ENCODE measurements around the gene UNC79. TPM values are rescaled to one million over a fixed set of nuclear protein-coding genes. Genes with fewer than 3 reads are reported as not detected.

The UNC79 gene
- total RNA-seq, 2 donors from 2014 or later, result 0.05 to 0.09 TPM

DNA sequence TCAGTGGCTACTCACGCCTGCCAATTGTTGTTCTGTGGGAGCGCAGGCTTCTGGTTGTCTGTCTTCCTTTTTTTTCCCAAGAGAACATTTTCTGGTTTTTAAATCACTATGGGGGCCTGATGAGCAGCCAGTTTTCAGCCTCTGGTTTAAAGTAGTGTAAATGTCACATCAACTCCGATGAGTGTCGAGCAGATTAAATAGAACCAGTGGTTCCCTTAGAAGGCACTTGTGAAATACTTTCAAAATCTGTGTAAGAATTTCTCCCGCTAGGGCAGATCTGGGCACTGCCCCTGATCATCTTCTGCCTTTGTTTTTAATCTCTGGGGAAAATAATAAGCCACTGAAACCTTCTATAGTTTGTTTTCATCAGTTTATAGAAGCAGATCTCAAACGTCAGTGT is 227.1 kb downstream of the UNC79 start:
- Mint-ChIP-seq H3K27ac (no peak overlapping the region), H3K4me3 (no peak overlapping the region), H3K9me3 (no peaks in the 10 kb centered on the region), H3K4me1 (ENCODE audit: low read depth) (no peaks in the 10 kb centered on the region), H3K36me3 (ENCODE audit: insufficient read depth in 2 of 2) (no peaks in the 10 kb centered on the region), H3K27me3 (ENCODE audit: low read depth) (peaks cover 48% of the 10 kb centered on the region)
- ATAC-seq (replicated peaks in 1 of 2) (no peak), DNase-seq (no peak)

GRCh38 chr14:93663317-93663716 is 232.6 kb downstream of the UNC79 start:
- H3K36me3 Mint-ChIP-seq (ENCODE audit: insufficient read depth in 2 of 2), result peaks cover 7 to 16% of the 10 kb centered on the region in 2 donors
- ATAC-seq (replicated peaks in 1 of 2) (no peak), DNase-seq (no peak)
- H3K4me1 Mint-ChIP-seq (ENCODE audit: low read depth), result no peaks in the 10 kb centered on the region
- H3K9me3 Mint-ChIP-seq, result peaks cover 8 to 18% of the 10 kb centered on the region in 2 donors
- H3K4me3 Mint-ChIP-seq, result no peak overlapping the region
- no peak overlapping the region for H3K27ac Mint-ChIP-seq
- H3K27me3 Mint-ChIP-seq (ENCODE audit: low read depth), result peaks cover 40% of the 10 kb centered on the region

GRCh38 chr14:93665169-93665568 is 234.4 kb downstream of the UNC79 start:
- Mint-ChIP-seq H3K36me3 (ENCODE audit: insufficient read depth in 2 of 2) (peaks cover 7 to 16% of the 10 kb centered on the region in 2 donors), H3K4me1 (ENCODE audit: low read depth) (no peaks in the 10 kb centered on the region), H3K9me3 (peaks cover 8 to 18% of the 10 kb centered on the region in 2 donors), H3K4me3 (no peak overlapping the region), H3K27ac (no peak overlapping the region), H3K27me3 (ENCODE audit: low read depth) (peaks cover 27% of the 10 kb centered on the region)
- ATAC-seq (replicated peaks in 1 of 2) (no peak), DNase-seq (no peak)

- Mint-ChIP-seq H3K4me3 (no peak overlapping the region), H3K27me3 (ENCODE audit: low read depth) (peaks cover 35% of the 10 kb centered on the region), H3K9me3 (peaks cover 6 to 11% of the 10 kb centered on the region in 2 donors), H3K36me3 (ENCODE audit: insufficient read depth in 2 of 2) (peaks cover 7 to 12% of the 10 kb centered on the region in 2 donors), H3K4me1 (ENCODE audit: low read depth) (no peaks in the 10 kb centered on the region), H3K27ac (no peak overlapping the region)
- DNase-seq (no peak), ATAC-seq (replicated peaks in 1 of 2) (no peak)
Measured at GRCh38 chr14:93669632-93670031, 238.9 kb downstream of the UNC79 start.

DNA sequence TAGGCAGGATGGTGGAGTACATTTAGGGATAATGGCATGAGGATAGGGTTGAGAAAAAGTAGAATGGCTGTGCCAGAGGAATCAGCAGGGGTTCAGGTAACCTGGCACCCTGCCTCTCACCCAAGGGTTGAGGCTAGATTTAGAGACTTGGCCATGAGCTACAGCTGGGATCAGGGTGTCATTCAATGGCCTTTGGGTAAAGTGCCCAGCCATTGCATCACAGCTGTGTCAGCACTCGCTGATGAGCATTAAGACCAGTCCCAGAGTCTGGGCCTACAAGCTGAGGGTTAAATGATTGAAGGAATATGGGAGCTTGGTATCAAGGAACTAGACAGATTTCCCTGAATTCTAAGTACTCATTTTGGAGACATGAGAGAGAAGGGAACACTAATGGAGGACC is 243.6 kb downstream of the UNC79 start:
- Mint-ChIP-seq H3K4me1 (ENCODE audit: low read depth) (no peaks in the 10 kb centered on the region), H3K36me3 (ENCODE audit: insufficient read depth in 2 of 2) (no peaks in the 10 kb centered on the region), H3K27ac (no peak overlapping the region), H3K9me3 (no peaks in the 10 kb centered on the region), H3K4me3 (no peak overlapping the region), H3K27me3 (ENCODE audit: low read depth) (peaks cover 21% of the 10 kb centered on the region)
- DNase-seq (no peak), ATAC-seq (replicated peaks in 1 of 2) (no peak)

DNA sequence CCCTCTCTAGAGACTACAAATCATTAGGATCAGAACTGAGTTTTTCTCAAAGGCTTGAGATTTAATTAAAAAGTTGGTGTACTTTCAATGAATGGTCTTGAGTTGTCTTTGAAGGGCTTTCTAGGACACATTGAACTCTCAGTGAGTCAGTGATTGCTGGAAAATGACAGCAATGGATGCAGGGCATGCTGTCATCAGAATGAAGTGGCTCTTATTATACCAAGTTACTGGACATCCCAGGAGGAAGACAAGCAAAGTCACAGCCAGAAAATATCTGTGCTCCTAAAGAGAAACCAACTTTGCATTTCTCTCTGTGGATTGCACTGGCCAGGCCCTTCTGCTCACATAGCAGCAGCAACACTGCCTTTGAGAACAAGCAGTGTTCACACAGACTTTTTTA is 244.9 kb downstream of the UNC79 start:
- Mint-ChIP-seq H3K27me3 (ENCODE audit: low read depth) (peaks cover 28% of the 10 kb centered on the region), H3K4me3 (no peak overlapping the region), H3K4me1 (ENCODE audit: low read depth) (no peaks in the 10 kb centered on the region), H3K9me3 (no peaks in the 10 kb centered on the region), H3K36me3 (ENCODE audit: insufficient read depth in 2 of 2) (no peaks in the 10 kb centered on the region), H3K27ac (no peak overlapping the region)
- DNase-seq, result no peak
- no peak for ATAC-seq (replicated peaks in 1 of 2)

GRCh38 chr14:93676416-93676958 is 245.7 kb downstream of the UNC79 start:
- no peaks in the 10 kb centered on the region for H3K4me1 Mint-ChIP-seq (ENCODE audit: low read depth)
- H3K27me3 Mint-ChIP-seq (ENCODE audit: low read depth), result peaks cover 28% of the 10 kb centered on the region
- no peak overlapping the region for H3K4me3 Mint-ChIP-seq
- no peak overlapping the region for H3K27ac Mint-ChIP-seq
- H3K9me3 Mint-ChIP-seq, result no peaks in the 10 kb centered on the region
- ATAC-seq (replicated peaks in 1 of 2), result no peak
- H3K36me3 Mint-ChIP-seq (ENCODE audit: insufficient read depth in 2 of 2), result no peaks in the 10 kb centered on the region
- no peak for DNase-seq

DNA sequence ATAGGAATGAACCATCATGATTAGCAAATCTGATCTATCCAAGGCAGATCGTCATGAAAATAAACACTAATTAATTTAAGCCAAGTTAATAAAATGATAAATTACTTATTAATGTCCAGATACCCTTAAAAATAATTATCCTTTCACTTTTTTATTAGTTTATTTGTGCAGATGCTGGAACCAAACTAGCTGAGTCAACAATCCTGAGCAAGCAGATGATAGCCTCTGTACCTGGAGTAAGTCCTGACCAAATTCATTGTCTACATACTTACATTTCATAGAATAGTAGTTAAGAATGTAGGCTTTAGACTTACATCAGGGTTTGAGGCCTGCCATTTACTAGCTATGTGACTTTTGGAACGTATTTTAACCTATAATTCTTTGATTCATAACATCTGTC is 251.7 kb downstream of the UNC79 start:
- Mint-ChIP-seq H3K9me3 (no peaks in the 10 kb centered on the region), H3K27me3 (ENCODE audit: low read depth) (peaks cover 13% of the 10 kb centered on the region), H3K4me1 (ENCODE audit: low read depth) (no peaks in the 10 kb centered on the region), H3K27ac (no peak overlapping the region), H3K4me3 (no peak overlapping the region), H3K36me3 (ENCODE audit: insufficient read depth in 2 of 2) (no peaks in the 10 kb centered on the region)
- ATAC-seq (replicated peaks in 1 of 2) (no peak), DNase-seq (no peak)

DNA sequence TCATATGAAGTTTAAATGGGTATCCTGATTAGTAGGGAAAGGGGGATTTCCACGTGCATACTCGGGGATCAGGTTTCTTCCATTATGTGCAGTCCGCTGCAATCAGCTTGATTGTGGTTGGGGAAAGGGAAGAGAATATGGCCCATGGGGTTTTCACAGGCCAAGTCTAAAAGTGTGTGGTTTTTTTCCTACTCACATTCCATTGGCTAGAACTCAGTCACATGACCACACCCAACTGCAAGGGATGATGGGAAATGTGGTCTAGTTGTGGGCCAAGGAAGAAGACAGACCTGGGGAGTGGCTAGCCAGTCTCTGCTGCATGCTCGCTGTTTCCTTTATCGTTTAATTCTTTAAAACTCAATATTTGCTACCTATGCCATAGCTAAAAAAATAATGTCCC is 252.5 kb downstream of the UNC79 start:
- Mint-ChIP-seq H3K36me3 (ENCODE audit: insufficient read depth in 2 of 2) (no peaks in the 10 kb centered on the region), H3K4me3 (no peak overlapping the region), H3K27me3 (ENCODE audit: low read depth) (peaks cover 20% of the 10 kb centered on the region), H3K27ac (no peak overlapping the region), H3K9me3 (no peaks in the 10 kb centered on the region), H3K4me1 (ENCODE audit: low read depth) (no peaks in the 10 kb centered on the region)
- no peak for DNase-seq
- no peak for ATAC-seq (replicated peaks in 1 of 2)

GRCh38 chr14:93685121-93685895 is 254.6 kb downstream of the UNC79 start:
- Mint-ChIP-seq H3K27ac (no peak overlapping the region), H3K27me3 (ENCODE audit: low read depth) (peaks cover 26% of the 10 kb centered on the region), H3K4me3 (no peak overlapping the region), H3K4me1 (ENCODE audit: low read depth) (no peaks in the 10 kb centered on the region), H3K36me3 (ENCODE audit: insufficient read depth in 2 of 2) (no peaks in the 10 kb centered on the region), H3K9me3 (no peaks in the 10 kb centered on the region)
- DNase-seq (no peak), ATAC-seq (replicated peaks in 1 of 2) (no peak)

DNA sequence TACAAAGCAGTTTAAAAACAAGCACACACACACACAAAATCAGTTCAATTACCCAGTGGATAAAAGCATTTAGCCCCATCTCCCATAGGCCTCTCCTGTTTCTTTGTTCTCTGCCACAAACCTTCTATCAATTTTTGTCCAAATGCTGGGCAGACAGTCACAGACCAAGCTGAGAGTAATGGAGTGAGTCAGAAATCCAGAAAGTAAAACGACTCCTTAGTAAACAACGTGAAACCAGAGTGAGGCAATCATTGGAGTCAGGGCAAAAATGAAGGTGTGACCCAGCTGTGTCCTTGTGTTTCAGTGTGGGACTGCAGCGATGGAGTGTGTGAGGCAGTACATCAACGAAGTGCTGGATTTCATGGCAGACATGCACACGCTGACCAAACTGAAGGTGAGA is 255.5 kb downstream of the UNC79 start:
- Mint-ChIP-seq H3K27ac (no peak overlapping the region), H3K27me3 (ENCODE audit: low read depth) (peaks cover 26% of the 10 kb centered on the region), H3K4me3 (no peak overlapping the region), H3K9me3 (no peaks in the 10 kb centered on the region), H3K36me3 (ENCODE audit: insufficient read depth in 2 of 2) (no peaks in the 10 kb centered on the region), H3K4me1 (ENCODE audit: low read depth) (no peaks in the 10 kb centered on the region)
- DNase-seq (no peak), ATAC-seq (replicated peaks in 1 of 2) (no peak)

DNA sequence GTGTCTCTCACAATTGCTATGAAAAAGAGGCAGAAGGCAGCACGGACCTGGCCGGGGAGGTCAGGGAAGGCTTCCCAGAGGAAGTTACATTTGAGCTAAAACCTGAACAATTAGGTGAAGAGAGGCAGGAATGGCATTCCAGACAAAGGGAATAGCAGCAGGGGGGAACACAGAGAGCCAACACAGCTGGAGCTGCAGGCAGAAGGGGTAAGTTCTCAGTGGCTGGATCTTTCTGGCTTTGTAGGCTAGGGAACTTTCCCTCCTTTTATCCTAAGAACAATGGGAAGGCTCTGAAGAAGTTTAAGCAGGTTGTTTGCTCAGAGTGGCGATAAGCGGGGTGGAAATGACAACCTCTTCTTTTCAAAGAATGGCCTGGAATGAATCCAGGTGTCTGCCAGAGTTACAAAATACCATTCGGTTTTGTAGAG is 257.5 kb downstream of the UNC79 start:
- no peak for DNase-seq
- H3K4me3 Mint-ChIP-seq, result no peak overlapping the region
- no peaks in the 10 kb centered on the region for H3K4me1 Mint-ChIP-seq (ENCODE audit: low read depth)
- no peaks in the 10 kb centered on the region for H3K36me3 Mint-ChIP-seq (ENCODE audit: insufficient read depth in 2 of 2)
- no peak for ATAC-seq (replicated peaks in 1 of 2)
- H3K27ac Mint-ChIP-seq, result no peak overlapping the region
- peaks cover 26% of the 10 kb centered on the region for H3K27me3 Mint-ChIP-seq (ENCODE audit: low read depth)
- H3K9me3 Mint-ChIP-seq, result no peaks in the 10 kb centered on the region

DNA sequence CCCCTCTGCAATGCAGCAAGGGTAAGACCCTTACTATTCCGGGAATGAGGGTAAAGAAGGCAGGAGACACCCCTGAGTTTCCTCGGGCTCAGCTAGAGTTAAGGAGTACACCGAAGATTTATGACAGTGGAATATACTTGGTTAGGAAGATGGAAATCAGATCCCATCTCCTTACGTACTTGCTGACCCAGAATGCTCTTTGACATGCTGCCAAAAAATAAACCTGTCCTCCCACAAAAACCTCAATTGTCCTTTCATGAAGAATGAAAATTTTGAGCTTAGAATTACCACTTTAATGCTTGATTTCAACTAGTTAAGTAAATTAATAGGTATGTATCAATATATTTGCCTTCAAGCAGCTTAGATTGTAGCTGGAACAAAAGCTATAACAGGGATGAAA is 258.1 kb downstream of the UNC79 start:
- Mint-ChIP-seq H3K36me3 (ENCODE audit: insufficient read depth in 2 of 2) (no peaks in the 10 kb centered on the region), H3K4me1 (ENCODE audit: low read depth) (no peaks in the 10 kb centered on the region), H3K9me3 (no peaks in the 10 kb centered on the region), H3K4me3 (no peak overlapping the region), H3K27ac (no peak overlapping the region), H3K27me3 (ENCODE audit: low read depth) (peaks cover 26% of the 10 kb centered on the region)
- DNase-seq (no peak), ATAC-seq (replicated peaks in 1 of 2) (no peak)

DNA sequence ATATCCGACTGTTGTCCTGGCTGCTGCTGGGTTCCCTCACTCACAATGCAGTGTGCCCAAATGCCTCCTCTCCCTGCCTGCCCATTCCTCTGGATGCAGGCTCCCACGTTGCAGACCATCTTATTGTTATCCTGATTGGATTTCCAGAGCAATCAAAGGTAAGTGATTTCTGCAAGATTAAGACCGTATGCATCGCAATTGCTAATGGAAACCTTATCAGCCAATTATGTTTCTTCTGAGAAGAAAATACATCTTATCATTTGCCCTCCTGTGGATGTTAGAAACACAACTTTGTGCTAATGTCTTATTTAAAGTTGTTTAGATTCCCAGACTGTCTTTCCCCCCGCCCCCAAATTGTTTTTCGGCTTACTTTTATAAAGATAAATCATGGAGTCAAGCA is 259.4 kb downstream of the UNC79 start:
- ATAC-seq (replicated peaks in 1 of 2), result no peak
- no peak overlapping the region for H3K4me3 Mint-ChIP-seq
- no peak overlapping the region for H3K27ac Mint-ChIP-seq
- no peak for DNase-seq
- no peaks in the 10 kb centered on the region for H3K9me3 Mint-ChIP-seq
- peaks cover 30% of the 10 kb centered on the region for H3K27me3 Mint-ChIP-seq (ENCODE audit: low read depth)
- H3K4me1 Mint-ChIP-seq (ENCODE audit: low read depth), result no peaks in the 10 kb centered on the region
- H3K36me3 Mint-ChIP-seq (ENCODE audit: insufficient read depth in 2 of 2), result no peaks in the 10 kb centered on the region

All from activated T-cell treated with anti-CD3 and anti-CD28 coated beads, Interleukin-2, amount 50 U/mL, for 72 hours (primary cell).